ENCODE measurements around the gene RPS15.

DNA sequence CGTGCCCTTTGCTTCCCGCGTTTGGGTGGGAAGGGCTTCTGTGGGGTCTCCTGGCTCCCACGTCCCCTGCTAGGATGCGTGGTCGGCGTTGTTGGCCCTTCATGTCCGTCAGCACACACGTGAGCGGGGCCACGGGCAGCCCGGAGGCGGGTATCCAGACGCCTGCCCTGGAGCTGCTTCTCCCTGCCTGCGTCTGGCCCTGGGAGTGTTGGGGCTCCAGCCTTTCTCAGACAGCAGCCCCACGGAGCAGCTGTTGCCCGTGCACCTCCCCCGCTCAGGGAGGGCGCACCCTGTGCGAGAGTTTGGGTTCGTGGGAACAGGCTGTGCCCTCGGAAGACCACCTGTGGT is 16.3 kb upstream of the RPS15 start:
- TF ChIP-seq POLR2A (IDR thresholded peaks at IDR 0.05; ENCODE audit: borderline replicate concordance, extremely low read depth, insufficient read depth, insufficient read length) (no peak), ATF3 (IDR thresholded peaks at IDR 0.05) (no peak), RAD21 (IDR thresholded peaks at IDR 0.05; ENCODE audit: low read depth) (no peak)
- TF ChIP-seq, protein P1, sequence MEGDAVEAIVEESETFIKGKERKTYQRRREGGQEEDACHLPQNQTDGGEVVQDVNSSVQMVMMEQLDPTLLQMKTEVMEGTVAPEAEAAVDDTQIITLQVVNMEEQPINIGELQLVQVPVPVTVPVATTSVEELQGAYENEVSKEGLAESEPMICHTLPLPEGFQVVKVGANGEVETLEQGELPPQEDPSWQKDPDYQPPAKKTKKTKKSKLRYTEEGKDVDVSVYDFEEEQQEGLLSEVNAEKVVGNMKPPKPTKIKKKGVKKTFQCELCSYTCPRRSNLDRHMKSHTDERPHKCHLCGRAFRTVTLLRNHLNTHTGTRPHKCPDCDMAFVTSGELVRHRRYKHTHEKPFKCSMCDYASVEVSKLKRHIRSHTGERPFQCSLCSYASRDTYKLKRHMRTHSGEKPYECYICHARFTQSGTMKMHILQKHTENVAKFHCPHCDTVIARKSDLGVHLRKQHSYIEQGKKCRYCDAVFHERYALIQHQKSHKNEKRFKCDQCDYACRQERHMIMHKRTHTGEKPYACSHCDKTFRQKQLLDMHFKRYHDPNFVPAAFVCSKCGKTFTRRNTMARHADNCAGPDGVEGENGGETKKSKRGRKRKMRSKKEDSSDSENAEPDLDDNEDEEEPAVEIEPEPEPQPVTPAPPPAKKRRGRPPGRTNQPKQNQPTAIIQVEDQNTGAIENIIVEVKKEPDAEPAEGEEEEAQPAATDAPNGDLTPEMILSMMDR (IDR thresholded peaks at IDR 0.05 in 2 of 3, conservative IDR thresholded peaks at IDR 0.05 in 1 of 3; ENCODE audit: borderline replicate concordance in 1 of 3, insufficient read depth in 1 of 3, low read depth in 2 of 3, low read length in 2 of 3) = no peak
